Activated CD8-positive, alpha-beta memory T cell treated with anti-CD3 and anti-CD28 coated beads, Interleukin-2, amount 50 U/mL, for 48 hours (primary cell): ENCODE data around the gene DLG3.

Experiments used
- DNase-seq: peaks from one replicate; pipeline ENCODE4 v3.0.0-alpha.2; 2020

The DLG3 gene

GRCh38 chrX:70437921-70438665, 6.5 kb upstream of the DLG3 start:
- DNase-seq, result no peak

DNA sequence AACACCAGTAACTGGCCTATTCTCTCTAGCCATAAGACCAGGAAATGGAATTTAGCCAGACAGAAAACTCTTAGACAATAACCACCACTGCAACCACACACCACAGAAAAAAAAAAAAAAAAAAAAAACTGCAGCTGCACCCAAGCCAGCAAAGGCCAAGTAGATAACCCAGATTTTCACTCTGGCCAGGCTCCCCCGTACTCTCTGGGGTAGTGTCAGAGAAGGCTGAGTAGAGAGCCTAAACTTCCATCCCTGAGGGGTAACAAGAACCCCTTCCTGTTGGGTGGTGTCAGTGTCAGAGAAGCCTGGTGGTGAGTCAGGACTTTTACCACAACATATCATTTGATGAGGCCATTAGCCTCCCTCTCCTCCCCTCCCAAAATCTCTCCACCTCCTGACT, 5.6 kb upstream of the DLG3 start:
- no peak for DNase-seq

DNA sequence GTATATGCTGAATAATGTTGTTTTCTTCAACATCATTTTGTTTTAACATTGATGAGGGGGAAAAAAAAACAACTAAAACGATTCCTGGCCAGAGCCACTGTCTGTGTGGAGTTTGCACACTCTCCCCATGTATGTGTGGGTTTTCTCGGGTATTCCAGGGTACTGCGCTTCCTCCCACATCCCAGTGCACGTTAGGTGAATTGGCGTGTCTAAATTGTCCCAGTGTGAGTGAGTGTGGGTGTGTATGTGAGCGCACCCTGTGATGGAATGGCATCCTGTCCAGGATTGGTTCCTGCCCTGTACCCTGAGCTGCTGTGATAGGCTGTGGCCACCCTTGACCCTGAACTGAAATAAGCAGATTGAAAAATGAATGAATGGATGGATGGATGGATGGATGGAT, 2.4 kb upstream of the DLG3 start:
- no peak for DNase-seq

GRCh38 chrX:70444946-70445656, 466 bp downstream of the DLG3 start:
- DNase-seq, result no peak

DNA sequence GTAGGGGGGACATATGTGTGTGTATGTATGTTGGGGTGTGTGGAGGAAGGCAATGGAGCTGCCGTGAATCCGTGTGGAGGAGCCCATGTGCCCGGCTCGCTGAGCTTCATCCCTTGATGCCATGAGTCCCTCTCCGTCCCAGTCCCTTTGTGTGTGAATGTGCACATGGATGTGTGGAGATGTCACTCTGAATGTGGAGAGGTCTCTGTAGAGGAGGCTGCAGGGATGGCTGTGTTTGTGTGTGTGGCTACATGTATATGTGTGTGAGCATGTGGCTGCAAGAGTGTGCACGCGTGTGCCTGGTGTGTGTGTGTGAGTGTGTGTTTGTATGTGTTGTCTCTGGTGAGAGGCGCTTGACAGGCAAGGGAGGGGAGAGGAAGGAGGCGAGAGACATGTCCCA, 1.3 kb downstream of the DLG3 start:
- no peak for DNase-seq

DNA sequence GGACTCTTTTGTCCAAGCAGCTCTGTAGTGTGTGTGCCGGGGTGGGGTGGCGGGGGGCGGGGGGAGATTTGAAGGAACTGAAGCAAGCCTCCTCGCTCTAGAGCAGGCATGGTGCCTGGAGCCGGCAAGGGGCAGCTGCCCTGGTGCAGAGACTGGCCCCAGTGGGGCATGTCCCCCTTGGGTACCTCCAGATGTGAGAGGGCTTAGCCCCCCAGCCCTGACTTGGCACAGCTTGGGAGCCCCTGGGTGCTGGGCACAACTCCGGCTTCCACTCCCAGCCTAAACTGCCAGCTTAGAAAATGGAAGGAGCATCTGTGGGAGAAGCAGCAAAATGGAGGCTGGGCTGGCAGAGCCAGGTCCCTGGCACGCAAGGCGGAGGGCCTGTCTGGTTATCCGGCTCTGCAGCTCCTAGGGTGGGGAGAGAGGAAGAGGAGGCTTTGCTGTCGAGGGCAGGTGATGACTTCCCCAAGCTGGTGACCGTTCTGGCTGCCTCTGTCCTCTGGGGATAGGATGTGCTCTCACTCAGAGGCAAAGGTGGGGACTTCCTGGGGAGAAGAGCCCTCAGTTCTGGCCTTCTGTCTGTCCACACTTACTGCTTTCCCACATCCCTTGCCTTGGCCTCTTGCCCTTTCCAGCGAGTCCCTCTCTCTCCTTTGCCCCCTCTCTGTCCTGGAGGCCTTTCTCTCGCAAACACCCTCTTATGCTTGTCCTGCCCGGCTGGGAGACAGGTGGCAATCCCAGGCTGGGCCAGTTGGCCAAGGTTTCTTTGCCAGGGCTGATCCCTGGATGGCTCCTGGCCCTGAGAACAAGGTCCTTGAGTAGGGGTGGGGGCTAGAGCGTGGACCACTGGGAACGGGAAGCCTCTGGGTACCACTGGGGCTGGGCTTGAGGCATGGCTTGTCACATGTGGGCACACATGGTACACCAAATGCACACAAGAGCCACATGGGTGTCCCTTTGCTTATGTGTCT, 2.0 kb downstream of the DLG3 start:
- DNase-seq, result no peak

GRCh38 chrX:70449457-70449966, 4.9 kb downstream of the DLG3 start:
- DNase-seq, result no peak

DNA sequence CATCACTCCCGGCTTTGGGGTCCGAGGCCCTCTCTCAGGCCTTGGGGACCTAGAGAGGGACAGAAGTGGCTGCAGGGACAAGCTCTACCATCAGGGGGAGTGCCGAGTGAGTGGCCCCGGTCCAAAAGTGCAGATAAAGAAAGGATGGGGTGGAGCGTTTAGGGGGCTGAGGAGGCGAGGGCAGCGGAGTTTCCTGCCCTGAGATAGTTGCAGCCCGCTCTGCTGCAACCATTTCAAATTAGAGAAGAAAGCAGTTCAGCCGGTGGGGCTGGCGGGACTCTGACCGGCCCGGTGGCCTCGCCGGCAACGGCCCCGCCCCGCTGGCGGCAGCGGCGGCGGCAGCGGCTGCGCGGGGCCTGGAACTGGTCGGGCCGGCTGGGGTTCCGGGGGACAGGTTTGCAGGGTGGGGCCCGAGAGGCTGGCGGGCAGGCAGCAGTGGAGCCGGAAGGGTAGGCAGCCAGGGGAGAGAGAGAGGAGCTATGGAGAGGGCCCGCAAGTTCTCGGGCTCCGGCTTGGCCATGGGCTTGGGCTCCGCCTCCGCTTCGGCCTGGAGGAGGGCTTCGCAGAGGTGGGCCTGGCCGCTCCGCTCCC, 7.6 kb downstream of the DLG3 start:
- DNase-seq, result peak; percentile 70

GRCh38 chrX:70453024-70453618, 8.5 kb downstream of the DLG3 start:
- DNase-seq, result no peak

- DNase-seq, result peak; percentile 75
Measured at GRCh38 chrX:70454441-70455365, 10.1 kb downstream of the DLG3 start.

GRCh38 chrX:70455366-70456202, 10.9 kb downstream of the DLG3 start:
- no peak for DNase-seq

DNA sequence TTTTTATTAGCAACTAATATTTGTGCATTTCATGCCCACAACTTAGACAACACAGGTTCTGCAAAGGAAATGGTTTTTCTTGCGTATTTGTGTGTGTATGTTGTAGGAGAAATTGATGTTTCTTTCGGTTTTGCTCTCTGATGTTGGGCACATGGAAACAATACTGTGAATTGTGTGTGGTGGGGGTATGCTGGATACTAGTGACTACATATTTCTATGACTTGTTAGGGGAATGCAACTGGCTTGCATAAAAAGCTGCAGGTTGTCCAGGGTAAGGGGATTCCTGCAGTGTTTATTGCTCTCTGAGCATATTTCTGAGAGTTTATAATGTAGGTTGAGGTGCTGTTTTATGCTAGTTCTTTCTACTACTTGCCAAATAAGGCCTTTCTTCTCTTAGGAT, 11.6 kb downstream of the DLG3 start:
- DNase-seq, result no peak

- no peak for DNase-seq
Measured at GRCh38 chrX:70461026-70461425, 16.4 kb downstream of the DLG3 start.

DNA sequence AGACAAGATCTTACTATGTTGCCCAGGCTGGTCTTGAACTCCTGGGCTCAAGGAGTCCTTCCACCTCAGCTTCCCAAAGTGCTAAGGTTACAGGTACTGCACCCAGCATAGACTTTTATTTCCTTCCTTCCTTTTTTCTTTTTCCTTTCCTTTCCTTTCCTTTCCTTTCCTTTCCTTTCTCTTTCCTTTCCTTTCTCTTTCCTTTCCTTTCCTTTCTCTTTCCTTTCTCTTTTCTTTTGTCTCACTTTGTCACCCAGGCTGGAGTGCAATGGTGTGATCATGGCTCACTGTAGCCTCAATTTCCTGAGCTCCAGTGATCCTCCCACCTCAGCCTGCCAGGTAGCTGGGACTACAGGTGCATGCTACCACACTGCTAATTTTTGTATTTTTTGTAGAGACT, 19.4 kb downstream of the DLG3 start:
- no peak for DNase-seq

DNA sequence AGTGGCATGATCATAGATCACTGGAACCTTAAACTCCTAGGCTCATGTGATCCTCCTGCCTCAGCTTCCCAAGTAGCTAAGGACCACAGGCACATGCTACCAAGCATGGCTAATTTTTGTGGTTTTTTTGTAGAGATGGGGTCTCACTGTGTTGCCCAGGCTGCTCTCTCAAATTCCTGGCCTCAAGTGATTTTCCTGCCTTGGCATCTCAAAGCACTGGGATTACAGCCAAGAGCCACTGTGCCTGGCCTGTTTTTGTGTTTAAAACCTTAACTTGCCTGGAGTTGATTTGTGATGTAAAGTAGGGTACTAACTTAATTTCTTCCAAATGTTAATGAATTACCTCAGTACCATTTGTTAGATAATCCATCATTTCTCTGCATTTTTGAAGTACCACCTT, 22.3 kb downstream of the DLG3 start:
- no peak for DNase-seq

DNA sequence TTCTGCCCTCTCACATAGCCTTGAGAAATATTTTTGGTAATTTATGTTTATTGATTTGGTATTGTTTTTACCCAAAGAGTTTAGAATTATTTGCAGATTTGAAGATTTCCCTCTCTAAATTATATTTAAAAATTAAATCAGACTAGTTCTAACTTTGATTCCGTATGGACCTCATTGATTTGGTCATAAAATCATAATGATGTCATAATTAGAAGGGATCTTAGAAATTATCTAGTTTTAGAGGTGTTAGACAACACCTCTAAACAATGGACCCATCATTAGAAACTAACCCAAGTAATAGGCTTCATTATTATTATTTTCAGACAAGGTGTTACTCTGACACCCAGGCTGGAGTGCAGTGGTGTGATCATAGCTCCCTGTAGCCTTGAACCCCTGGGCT, 24.1 kb downstream of the DLG3 start:
- DNase-seq, result no peak

- DNase-seq, result no peak
Measured at GRCh38 chrX:70470850-70471289, 26.2 kb downstream of the DLG3 start.

DNA sequence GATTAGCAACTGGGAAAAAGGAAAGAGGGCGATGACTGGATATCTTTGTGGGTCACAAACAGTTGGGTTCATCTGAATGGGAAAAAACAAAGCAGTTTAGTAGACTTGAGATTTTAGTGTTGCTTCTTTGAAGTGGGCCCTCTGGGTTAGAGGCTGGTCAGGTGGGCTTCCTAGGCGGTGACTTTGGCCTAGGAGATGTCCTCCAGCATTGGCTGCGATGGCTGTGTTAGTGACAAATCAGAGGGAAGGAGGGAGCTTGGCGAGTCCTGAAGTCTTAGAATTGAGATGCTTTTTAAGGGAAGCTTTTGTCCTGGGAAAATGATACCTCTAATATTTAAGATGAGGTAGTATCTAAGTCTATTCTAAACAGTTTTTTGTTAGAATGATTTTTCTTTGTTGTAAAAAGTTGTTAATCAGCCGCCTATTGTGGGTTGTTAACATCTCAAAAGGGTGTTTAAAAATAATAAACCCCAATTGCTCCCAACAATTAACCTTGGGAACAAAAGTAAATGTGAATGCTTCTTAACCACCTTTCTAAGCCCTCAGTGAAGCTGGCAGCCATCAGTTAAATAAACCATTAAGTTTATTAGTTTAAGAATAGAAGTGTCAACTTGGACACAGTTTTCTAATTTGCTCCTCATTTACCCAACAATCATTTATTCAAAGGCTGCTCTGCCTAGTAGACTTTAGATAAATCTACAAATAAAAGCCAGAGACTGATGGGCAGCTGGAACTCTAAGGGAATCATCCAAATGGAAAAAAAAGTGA, 31.7 kb downstream of the DLG3 start:
- DNase-seq, result no peak
